Chondrocyte (in vitro differentiated cells): ENCODE results near the gene PTGES. TPM values are rescaled to one million over a fixed set of nuclear protein-coding genes. Genes with fewer than 3 reads are reported as not detected.

ENCODE experiments used
- DNase-seq: peaks from one replicate; pipeline ENCODE4 v3.0.0; 2021; ENCODE audit warnings: mixed read lengths, low spot score
- H3K27ac Mint-ChIP-seq: one replicate; pipeline ENCODE4 v1.8.0; 2021; ENCODE audit warnings: mild to moderate bottlenecking, moderate library complexity, mixed read lengths; ENCODE audit not compliant: unreplicated experiment
- H3K27me3 Mint-ChIP-seq: 2 replicates; pipeline ENCODE4 v1.8.0; 2021; ENCODE audit warnings: low read depth, mixed read lengths
- H3K36me3 Mint-ChIP-seq: 2 replicates; pipeline ENCODE4 v1.8.0; 2021; ENCODE audit warnings: low read depth, mixed read lengths
- H3K4me1 Mint-ChIP-seq: 2 replicates; pipeline ENCODE4 v1.8.0; 2021; ENCODE audit warnings: low read depth, mild to moderate bottlenecking, mixed read lengths
- H3K4me3 Mint-ChIP-seq: one replicate; pipeline ENCODE4 v1.8.0; 2021; ENCODE audit warnings: mild to moderate bottlenecking, moderate library complexity, mixed read lengths; ENCODE audit not compliant: unreplicated experiment
- H3K9me3 Mint-ChIP-seq: 2 replicates; pipeline ENCODE4 v1.8.0; 2021; ENCODE audit warnings: low read depth, mixed read lengths
- total RNA-seq: library from RNA; stranded (reverse); gene quantifications from 3 replicates; pipeline ENCODE4 v1.2.1, GENCODE V29; 2021
- TF ChIP-seq, protein P1 (sequence below): fragments of 200-600 bp; sonication (generic); IDR thresholded peaks from 2 replicates; pipeline ENCODE4 v1.5.0; 2021; ENCODE audit warnings: antibody characterized with exemption, mild to moderate bottlenecking, moderate library complexity

The PTGES gene
- total RNA-seq, 1 donor from 2014 or later, result 1.3 TPM

DNA sequence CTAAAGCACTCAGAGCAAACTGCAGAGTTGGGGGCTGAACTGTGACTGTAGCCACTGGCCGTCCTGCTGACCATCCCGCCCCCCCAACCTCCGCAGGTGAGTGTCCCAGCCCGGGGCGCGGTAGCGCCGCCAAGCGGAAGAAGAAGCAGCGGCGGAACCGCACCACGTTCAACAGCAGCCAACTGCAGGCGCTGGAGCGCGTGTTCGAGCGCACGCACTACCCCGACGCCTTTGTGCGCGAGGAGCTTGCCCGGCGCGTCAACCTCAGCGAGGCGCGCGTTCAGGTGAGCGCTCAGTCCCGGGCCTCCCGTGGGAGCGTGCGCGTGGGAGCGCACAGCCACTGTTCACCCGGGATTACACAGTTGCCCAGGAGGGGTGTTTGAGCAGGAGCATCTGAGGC lies 33.7 kb downstream of the PTGES start:
- H3K27ac Mint-ChIP-seq, result no peak overlapping the region
- H3K36me3 Mint-ChIP-seq, result no peaks in the 10 kb centered on the region
- H3K4me3 Mint-ChIP-seq, result no peak overlapping the region
- H3K4me1 Mint-ChIP-seq, result peaks cover 23% of the 10 kb centered on the region
- H3K9me3 Mint-ChIP-seq, result peaks cover 2% of the 10 kb centered on the region
- DNase-seq, result no peak
- TF ChIP-seq, protein P1, sequence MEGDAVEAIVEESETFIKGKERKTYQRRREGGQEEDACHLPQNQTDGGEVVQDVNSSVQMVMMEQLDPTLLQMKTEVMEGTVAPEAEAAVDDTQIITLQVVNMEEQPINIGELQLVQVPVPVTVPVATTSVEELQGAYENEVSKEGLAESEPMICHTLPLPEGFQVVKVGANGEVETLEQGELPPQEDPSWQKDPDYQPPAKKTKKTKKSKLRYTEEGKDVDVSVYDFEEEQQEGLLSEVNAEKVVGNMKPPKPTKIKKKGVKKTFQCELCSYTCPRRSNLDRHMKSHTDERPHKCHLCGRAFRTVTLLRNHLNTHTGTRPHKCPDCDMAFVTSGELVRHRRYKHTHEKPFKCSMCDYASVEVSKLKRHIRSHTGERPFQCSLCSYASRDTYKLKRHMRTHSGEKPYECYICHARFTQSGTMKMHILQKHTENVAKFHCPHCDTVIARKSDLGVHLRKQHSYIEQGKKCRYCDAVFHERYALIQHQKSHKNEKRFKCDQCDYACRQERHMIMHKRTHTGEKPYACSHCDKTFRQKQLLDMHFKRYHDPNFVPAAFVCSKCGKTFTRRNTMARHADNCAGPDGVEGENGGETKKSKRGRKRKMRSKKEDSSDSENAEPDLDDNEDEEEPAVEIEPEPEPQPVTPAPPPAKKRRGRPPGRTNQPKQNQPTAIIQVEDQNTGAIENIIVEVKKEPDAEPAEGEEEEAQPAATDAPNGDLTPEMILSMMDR, result no peak
- H3K27me3 Mint-ChIP-seq, result peaks cover 2% of the 10 kb centered on the region

DNA sequence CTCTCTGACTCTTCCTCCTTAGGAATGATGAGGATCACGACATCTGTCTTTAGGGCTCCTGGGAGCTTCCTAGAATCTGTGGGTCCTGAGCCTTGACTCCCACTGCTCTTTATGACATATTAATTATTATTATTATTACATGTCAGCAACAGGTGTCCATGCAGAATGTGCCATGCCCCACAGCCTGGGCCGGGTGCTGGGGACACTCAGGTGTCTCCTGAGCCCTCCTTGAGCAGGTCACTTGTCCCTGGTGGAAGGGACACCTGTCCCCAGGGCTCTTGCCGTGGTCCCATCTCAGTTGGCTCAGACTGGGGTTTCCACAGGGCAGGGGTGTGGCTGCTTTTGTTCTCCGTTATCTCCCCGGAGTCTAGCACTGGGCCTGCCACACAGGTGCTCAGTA lies 34.2 kb downstream of the PTGES start:
- Mint-ChIP-seq H3K4me1 (peaks cover 23% of the 10 kb centered on the region), H3K36me3 (no peaks in the 10 kb centered on the region), H3K27me3 (peaks cover 2% of the 10 kb centered on the region), H3K9me3 (peaks cover 2% of the 10 kb centered on the region), H3K27ac (no peak overlapping the region), H3K4me3 (no peak overlapping the region)
- TF ChIP-seq, protein P1, result no peak
- no peak for DNase-seq

DNA sequence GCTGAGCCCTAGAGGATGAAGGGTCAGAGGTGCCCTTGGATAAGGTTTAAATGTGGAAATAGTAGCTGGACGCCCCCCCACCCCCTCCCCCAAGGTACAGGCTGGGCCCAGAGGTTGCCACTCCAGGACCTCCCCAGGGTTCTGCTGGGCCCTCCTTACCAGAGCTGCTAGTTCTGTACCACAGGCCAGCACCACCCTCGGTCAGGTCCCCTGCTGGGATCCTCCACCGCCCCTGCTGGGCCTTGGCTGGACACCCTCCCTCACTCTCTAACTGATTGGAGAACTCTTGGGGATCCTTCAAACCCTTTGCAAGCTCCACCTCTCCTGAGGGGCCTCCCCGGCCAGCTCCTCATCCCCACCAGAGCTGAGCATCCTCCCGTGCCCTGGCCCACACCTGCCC lies 34.9 kb downstream of the PTGES start:
- Mint-ChIP-seq H3K36me3 (no peaks in the 10 kb centered on the region), H3K9me3 (peaks cover 2% of the 10 kb centered on the region), H3K27me3 (peaks cover 2% of the 10 kb centered on the region), H3K4me1 (peaks cover 27% of the 10 kb centered on the region), H3K27ac (no peak overlapping the region), H3K4me3 (no peak overlapping the region)
- TF ChIP-seq, protein P1, result no peak
- DNase-seq, result no peak

DNA sequence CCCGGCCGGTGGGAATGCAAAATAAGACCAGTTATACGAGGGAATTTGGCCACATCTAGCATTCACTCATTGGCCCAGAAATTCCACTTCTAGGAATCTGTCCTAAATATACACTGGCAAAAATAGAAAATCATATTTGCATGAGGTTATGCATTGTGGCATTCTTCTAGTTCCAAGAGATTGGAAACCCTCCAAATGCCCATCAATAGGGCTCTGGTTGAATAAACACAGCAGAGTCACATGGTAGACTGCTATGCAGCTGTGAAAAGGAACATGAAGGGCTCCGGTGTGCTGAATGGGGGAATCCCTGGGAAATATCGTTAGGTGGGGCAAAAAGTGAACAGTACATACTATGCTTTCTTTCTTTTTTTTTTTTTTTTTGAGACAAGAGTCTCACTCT lies 36.8 kb downstream of the PTGES start:
- no peak for DNase-seq
- peak overlapping the region; percentile 81 for H3K27ac Mint-ChIP-seq
- no peak overlapping the region for H3K4me3 Mint-ChIP-seq
- H3K9me3 Mint-ChIP-seq, result peaks cover 2% of the 10 kb centered on the region
- TF ChIP-seq, protein P1, result no peak
- peaks cover 2% of the 10 kb centered on the region for H3K27me3 Mint-ChIP-seq
- H3K36me3 Mint-ChIP-seq, result no peaks in the 10 kb centered on the region
- peaks cover 43% of the 10 kb centered on the region for H3K4me1 Mint-ChIP-seq

DNA sequence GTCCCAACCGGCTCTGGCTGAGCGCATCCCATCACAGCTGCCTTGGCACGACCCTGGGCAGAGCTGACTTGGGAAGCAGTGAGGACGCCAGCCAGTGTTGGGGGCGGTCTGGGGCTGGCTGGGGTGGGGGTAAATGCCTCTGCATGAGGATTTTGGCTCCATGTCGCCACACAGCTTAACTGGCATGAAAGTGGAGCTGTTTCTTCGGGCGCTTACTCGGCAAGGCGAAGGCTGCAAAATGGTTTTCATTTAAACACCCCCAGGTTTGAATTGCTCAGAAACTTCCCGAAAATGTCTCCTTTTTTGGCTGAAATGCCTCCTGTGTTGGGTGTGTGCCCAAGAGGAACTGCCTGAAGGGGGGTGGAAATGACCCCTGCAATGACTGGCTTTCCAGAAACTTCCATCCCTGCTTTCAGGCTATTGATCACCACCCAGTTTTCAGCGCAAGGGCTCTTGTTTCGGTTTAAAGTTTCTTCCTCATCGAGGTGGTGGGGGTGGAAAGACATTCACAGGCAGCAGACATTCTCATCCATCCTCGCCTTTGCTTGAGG lies 38.3 kb downstream of the PTGES start:
- Mint-ChIP-seq H3K9me3 (peaks cover 2% of the 10 kb centered on the region), H3K36me3 (no peaks in the 10 kb centered on the region), H3K27ac (peak overlapping the region; percentile 81), H3K4me1 (peaks cover 48% of the 10 kb centered on the region), H3K27me3 (no peaks in the 10 kb centered on the region), H3K4me3 (no peak overlapping the region)
- DNase-seq, result no peak
- TF ChIP-seq, protein P1, result no peak
